ENCODE measurements around the gene PRPSAP2.

PRPSAP2 gene

DNA sequence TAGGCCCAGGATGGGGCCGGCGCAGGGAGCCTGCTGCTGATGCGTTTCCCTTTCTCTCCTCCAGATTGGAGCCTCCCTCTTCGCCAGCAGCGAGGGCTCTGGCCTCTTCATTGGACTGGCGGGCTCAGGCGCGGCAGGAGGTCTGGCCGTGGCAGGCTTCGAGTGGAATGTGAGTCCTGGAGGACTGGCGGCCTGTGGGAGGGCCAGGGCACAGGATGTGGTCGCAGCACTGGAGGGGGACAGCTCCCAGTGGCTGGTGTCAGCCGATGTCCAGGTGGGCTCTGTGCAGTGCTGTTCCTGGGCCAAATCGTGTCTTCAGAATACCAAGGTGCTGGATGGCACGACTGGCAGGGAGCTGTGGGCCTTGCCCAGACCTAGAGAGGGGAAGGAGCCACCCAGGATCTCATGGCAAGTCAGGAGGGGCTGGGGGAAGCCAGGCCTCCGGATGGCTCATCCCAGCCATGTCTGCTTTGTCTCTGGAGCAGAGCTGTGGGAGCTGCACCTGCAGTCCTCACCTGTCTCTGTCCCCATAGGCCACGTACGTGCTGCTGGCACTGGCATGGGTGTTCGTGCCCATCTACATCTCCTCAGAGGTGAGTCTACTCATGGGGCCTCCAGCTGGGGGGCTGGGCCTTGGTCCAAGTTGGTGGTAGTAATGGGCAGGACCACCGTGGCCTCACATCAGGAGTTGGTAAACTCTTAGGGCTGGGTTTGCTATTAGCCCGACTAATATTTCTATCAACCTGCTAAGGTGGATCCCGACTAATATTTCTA lies 101.3 kb downstream of the PRPSAP2 start:
- DNase-seq, result peak; percentile 23
- no peaks in the 10 kb centered on the region for H3K27me3 ChIP-seq (replicated peaks)
- no peaks in the 10 kb centered on the region for H3K36me3 ChIP-seq (replicated peaks)
- H3K27ac ChIP-seq, result no peak overlapping the region
- in situ Hi-C loops (cut with HindIII; ENCODE audit: low pct_ligation_motif_present, low sequenced_read_pairs), result loop anchor here (25.0 kb wide), 1 partner anchor 97 kb away; the partner anchor contains the start of gene PRPSAP2
- H3K4me3 ChIP-seq (ENCODE audit: low read depth, low read length), result no peak overlapping the region
- TF ChIP-seq CTCF (IDR thresholded peaks at IDR 0.05; ENCODE audit: low read depth, low read length, missing control alignments), result no peak

- H3K36me3 ChIP-seq (replicated peaks), result no peaks in the 10 kb centered on the region
- no peak for TF ChIP-seq CTCF (IDR thresholded peaks at IDR 0.05; ENCODE audit: low read depth, low read length, missing control alignments)
- H3K27ac ChIP-seq, result no peak overlapping the region
- H3K4me3 ChIP-seq (ENCODE audit: low read depth, low read length), result no peak overlapping the region
- no peak for DNase-seq
- in situ Hi-C loops (cut with HindIII; ENCODE audit: low pct_ligation_motif_present, low sequenced_read_pairs), result loop anchor here (25.0 kb wide), 1 partner anchor 98 kb away; the partner anchor contains the start of gene PRPSAP2
- H3K27me3 ChIP-seq (replicated peaks), result no peaks in the 10 kb centered on the region
These were observed 101.9 kb downstream of the PRPSAP2 start for GRCh38 chr17:18959845-18960240.

GRCh38 chr17:18960241-18960665 lies 102.3 kb downstream of the PRPSAP2 start:
- no peaks in the 10 kb centered on the region for H3K36me3 ChIP-seq (replicated peaks)
- H3K27ac ChIP-seq, result no peak overlapping the region
- TF ChIP-seq CTCF (IDR thresholded peaks at IDR 0.05; ENCODE audit: low read depth, low read length, missing control alignments), result no peak
- no peak overlapping the region for H3K4me3 ChIP-seq (ENCODE audit: low read depth, low read length)
- in situ Hi-C loops (cut with HindIII; ENCODE audit: low pct_ligation_motif_present, low sequenced_read_pairs), result loop anchor here (25.0 kb wide), 1 partner anchor 98 kb away; the partner anchor contains the start of gene PRPSAP2
- H3K27me3 ChIP-seq (replicated peaks), result no peaks in the 10 kb centered on the region
- no peak for DNase-seq

DNA sequence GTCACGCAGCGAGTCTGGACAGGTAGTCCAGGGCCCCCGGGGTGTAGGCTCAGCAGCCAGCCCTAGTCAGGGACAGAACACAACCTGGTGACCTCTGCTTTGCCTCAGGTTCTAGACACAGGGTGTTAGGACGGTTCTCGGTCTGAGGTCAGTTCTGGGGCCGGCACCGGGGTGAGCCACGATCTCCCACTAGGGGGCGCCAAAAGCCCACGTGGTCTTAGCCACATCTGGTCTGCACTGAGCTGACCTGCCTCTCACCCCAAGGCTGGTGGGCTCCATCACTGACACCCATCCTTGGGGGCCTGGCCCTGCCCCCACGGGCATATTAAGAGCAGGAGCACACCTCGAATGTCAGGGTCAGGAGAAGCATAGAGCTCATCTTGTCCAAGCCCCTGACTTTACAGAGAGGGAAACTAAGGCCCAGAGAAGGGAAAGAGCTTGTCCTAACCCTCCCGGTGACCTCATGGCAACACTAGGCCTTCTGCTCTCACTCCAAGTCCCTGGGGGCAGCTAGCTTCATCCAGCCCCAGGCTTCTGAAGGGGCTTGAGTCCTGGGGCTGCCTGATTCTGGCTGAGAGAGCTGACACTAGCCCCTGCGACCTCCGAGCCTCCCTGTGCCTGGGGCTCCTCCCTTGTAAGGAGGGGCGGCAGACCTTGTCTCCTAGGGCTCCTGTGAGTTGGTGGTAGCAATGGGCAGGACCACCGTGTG lies 103.0 kb downstream of the PRPSAP2 start:
- TF ChIP-seq CTCF (IDR thresholded peaks at IDR 0.05; ENCODE audit: low read depth, low read length, missing control alignments), result peak; percentile 93
- no peak overlapping the region for H3K27ac ChIP-seq
- in situ Hi-C loops (cut with HindIII; ENCODE audit: low pct_ligation_motif_present, low sequenced_read_pairs), result loop anchor here (25.0 kb wide), 1 partner anchor 99 kb away; the partner anchor contains the start of gene PRPSAP2
- no peaks in the 10 kb centered on the region for H3K27me3 ChIP-seq (replicated peaks)
- no peaks in the 10 kb centered on the region for H3K36me3 ChIP-seq (replicated peaks)
- no peak overlapping the region for H3K4me3 ChIP-seq (ENCODE audit: low read depth, low read length)
- peak; percentile 66 for DNase-seq

- in situ Hi-C loops (cut with HindIII; ENCODE audit: low pct_ligation_motif_present, low sequenced_read_pairs), result loop anchor here (25.0 kb wide), 1 partner anchor 100 kb away; the partner anchor contains the start of gene PRPSAP2
- Histone ChIP-seq H3K27me3 (replicated peaks) (no peaks in the 10 kb centered on the region), H3K36me3 (replicated peaks) (no peaks in the 10 kb centered on the region), H3K4me3 (ENCODE audit: low read depth, low read length) (no peak overlapping the region), H3K27ac (peak overlapping the region; percentile 33)
- TF ChIP-seq CTCF (IDR thresholded peaks at IDR 0.05; ENCODE audit: low read depth, low read length, missing control alignments), result no peak
- peak; percentile 64 for DNase-seq
These were observed 103.9 kb downstream of the PRPSAP2 start for GRCh38 chr17:18961634-18962493.

Data from brain microvascular endothelial cell (primary cell).